HFF-Myc (cell line): ENCODE measurements around the gene PI3.

Experiments
- DNase-seq: peaks from one replicate; pipeline ENCODE4 v3.0.0-alpha.2; 2011; ENCODE audit warnings: low read depth; ENCODE audit errors: extremely low read depth
- H3K4me3 ChIP-seq: replicated peaks from 2 replicates; pipeline ENCODE4 v1.5.1; 2011; ENCODE audit warnings: low read depth, mild to moderate bottlenecking, control low read depth, low read length
- TF ChIP-seq, protein P1 (sequence below): IDR thresholded peaks from 2 replicates; pipeline ENCODE4 v1.5.1; 2012; ENCODE audit warnings: mild to moderate bottlenecking, low read depth, low read length, control low read depth; ENCODE audit errors: missing control alignments

Gene PI3

GRCh38 chr20:45183084-45183483 is 8.4 kb downstream of the PI3 start:
- DNase-seq: no peak
- no peak overlapping the region for H3K4me3 ChIP-seq
- TF ChIP-seq, protein P1, sequence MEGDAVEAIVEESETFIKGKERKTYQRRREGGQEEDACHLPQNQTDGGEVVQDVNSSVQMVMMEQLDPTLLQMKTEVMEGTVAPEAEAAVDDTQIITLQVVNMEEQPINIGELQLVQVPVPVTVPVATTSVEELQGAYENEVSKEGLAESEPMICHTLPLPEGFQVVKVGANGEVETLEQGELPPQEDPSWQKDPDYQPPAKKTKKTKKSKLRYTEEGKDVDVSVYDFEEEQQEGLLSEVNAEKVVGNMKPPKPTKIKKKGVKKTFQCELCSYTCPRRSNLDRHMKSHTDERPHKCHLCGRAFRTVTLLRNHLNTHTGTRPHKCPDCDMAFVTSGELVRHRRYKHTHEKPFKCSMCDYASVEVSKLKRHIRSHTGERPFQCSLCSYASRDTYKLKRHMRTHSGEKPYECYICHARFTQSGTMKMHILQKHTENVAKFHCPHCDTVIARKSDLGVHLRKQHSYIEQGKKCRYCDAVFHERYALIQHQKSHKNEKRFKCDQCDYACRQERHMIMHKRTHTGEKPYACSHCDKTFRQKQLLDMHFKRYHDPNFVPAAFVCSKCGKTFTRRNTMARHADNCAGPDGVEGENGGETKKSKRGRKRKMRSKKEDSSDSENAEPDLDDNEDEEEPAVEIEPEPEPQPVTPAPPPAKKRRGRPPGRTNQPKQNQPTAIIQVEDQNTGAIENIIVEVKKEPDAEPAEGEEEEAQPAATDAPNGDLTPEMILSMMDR: no peak

- H3K4me3 ChIP-seq: no peak overlapping the region
- TF ChIP-seq, protein P1: no peak
- DNase-seq: no peak
Observed at GRCh38 chr20:45187693-45188092, 13.0 kb downstream of the PI3 start.

- DNase-seq: no peak
- TF ChIP-seq, protein P1: no peak
- no peak overlapping the region for H3K4me3 ChIP-seq
Observed at GRCh38 chr20:45189067-45189609, 14.4 kb downstream of the PI3 start.

- DNase-seq: no peak
- H3K4me3 ChIP-seq: no peak overlapping the region
- TF ChIP-seq, protein P1: no peak
Observed at GRCh38 chr20:45189861-45190260, 15.2 kb downstream of the PI3 start.

DNA sequence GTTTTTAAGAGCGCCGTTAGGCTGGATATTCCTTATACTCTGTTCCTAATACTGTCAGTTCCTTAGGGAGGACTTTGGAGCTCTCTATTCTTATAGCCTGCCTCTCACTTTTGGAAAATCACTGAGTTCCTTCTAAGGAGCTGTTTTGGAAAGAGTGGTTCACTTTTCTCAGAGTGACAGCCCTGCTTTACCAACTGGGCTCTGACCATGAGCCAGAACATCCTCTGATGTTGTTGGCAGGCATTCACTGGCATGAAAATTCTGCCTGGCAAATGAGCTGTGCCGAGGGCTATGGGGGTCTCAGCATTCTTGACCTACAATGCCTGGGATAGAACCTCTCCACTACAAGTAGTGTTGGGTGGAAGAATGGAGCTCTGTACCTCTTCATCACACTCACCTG is 17.2 kb downstream of the PI3 start:
- no peak for DNase-seq
- H3K4me3 ChIP-seq: no peak overlapping the region

DNA sequence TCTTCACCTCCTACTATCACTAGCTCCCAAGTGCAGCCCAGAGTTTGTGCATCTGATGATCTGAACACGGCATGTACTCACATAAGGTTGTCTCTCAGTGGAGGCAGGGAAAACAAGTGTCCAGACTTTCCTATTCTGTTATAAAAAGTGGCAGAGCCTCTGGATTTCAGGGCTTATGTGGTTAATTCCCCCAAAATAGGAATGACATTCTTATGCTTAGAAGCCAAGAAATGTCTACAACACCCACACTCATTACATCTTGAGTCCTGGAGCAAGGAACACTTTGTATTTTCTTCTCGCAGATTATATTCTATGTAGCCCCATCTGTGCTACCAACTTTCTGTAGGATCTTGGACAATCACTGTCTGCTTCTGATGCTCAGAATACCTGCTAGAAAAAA is 18.6 kb downstream of the PI3 start:
- no peak for DNase-seq
- TF ChIP-seq, protein P1: no peak
- no peak overlapping the region for H3K4me3 ChIP-seq

More for the DNA sequence above, 17.2 kb downstream of the PI3 start:
- TF ChIP-seq, protein P1: no peak

GRCh38 chr20:45206725-45207124 is 32.0 kb downstream of the PI3 start, which contains the start of gene SEMG1:
Gene SEMG1 (plus strand): TSS chr20:45207033. CDS start chr20:45207054, 21 bp downstream.
- TF ChIP-seq, protein P1: no peak
- no peak within 1 kb of the TSS for H3K4me3 ChIP-seq
- DNase-seq: no peak
